Psoas muscle (tissue), 8 donors: Measurements from ENCODE around the gene TRANK1. TPM values are rescaled to one million over a fixed set of nuclear protein-coding genes. Genes with fewer than 3 reads are reported as not detected.

Experiments
- ATAC-seq, 4 donors: fragments of 200-7000 bp; cut with Tn5 transposase; one replicate each; pipeline ENCODE4 v1.9.1; 2020; ENCODE audit warnings: moderate library complexity in 3 of 4, mild to moderate bottlenecking in 2 of 4
- DNase-seq, 2 donors: peaks; one replicate each; pipeline ENCODE4 v3.0.0-alpha.2; 2020
- H3K27ac ChIP-seq: fragments of 200-600 bp; one replicate; pipeline ENCODE4 v1.8.0; 2022
- H3K27me3 ChIP-seq, 3 donors: fragments of 200-600 bp in 1 of 3; one replicate each; pipeline versions ENCODE4 v1.6.1 to v1.8.0; 2013 to 2022; ENCODE audit warnings: low read length in 2 of 3, mild to moderate bottlenecking in 2 of 3, moderate library complexity in 1 of 3; ENCODE audit not compliant: insufficient read depth in 3 of 3
- H3K36me3 ChIP-seq, 2 donors: fragments of 200-600 bp in 1 of 2; one replicate each; pipeline versions ENCODE4 v1.6.1 to v1.8.0; 2013 to 2022; ENCODE audit warnings: low read depth in 1 of 2, mild to moderate bottlenecking in 1 of 2, moderate library complexity in 1 of 2; ENCODE audit not compliant: insufficient read depth in 1 of 2
- H3K4me1 ChIP-seq: fragments of 200-600 bp; one replicate; pipeline ENCODE4 v1.8.0; 2022
- H3K4me3 ChIP-seq: fragments of 200-600 bp; one replicate; pipeline ENCODE4 v1.8.0; 2022; ENCODE audit warnings: mild to moderate bottlenecking
- H3K9me3 ChIP-seq: fragments of 200-600 bp; one replicate; pipeline ENCODE4 v1.8.0; 2022
- WGBS, 3 donors: extraction: QIAGEN DNeasy Blood & Tissue Kit; methylation state at CpG; one replicate each; pipeline versions ENCODE4 v1.1.6 to v1.1.7; 2013; 5-methylcytosine and 5-hydroxymethylcytosine counted together
- intact Hi-C, 2 donors: fragments of 100-400 bp; cut with DNase I; formaldehyde crosslinking; loops; one replicate each; pipeline versions ENCODE4 v1.11.0 to v1.14.2; 2022
- polyA plus RNA-seq, 3 donors: library from polyadenylated mRNA; stranded (reverse); fragments of 200-250 nt; gene quantifications; one replicate each; pipeline ENCODE4 v1.2.3, GENCODE V29; 2013
- total RNA-seq, 4 donors: library from RNA; stranded (reverse); fragmentation: NEBNext Ultra II Directional in 2 of 4; extraction: Animal tissue kit (Norgen Biotek cat#: 25700) in 2 of 4; gene quantifications; one replicate each; pipeline versions ENCODE4 v1.2.1 to v1.2.4, GENCODE V29; 2021 to 2023
- TF ChIP-seq, protein P1 (sequence below): fragments of 200-600 bp; IDR thresholded peaks from one replicate; pipeline ENCODE4 v1.8.0; 2022; ENCODE audit warnings: antibody characterized with exemption
- donor health status: healthy with polysubstance abuse.
- donor health status: DM: no; HTN: no; CAD: no; lungs with moderate emphysema.
- donor health status: Bipolar disorder and iron deficiency.
- donor health status: healthy.
- donor health status: DM: yes; HTN: yes; CAD: no.
- donor health status: DM: no; HTN: no; CAD: no.
- donor health status: DM: no; HTN: no; CAD: no.
- donor health status: DM: yes; HTN: yes; CAD: no.

Gene TRANK1
- total and polyA plus RNA-seq, 7 donors, result 0.28 to 4.5 (median 0.63) TPM

DNA sequence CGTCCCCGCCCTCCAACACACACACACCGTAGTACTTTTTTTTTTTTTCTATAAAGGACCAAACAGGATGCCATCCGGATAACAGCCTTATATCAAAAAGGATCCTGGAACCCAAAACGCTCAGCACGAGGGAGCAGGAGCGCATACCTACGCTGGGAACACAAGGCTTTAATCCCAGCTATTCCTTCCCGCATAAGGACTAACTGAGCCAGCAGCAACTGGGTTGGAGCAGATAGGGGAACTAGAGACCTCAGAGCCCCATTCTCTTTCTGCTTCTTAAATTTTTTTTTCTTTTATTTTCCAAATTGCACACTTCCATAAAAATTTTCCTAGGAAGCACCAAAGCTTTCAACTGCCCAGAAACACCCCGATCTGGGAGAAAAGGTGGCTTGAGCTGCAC lies 1.3 kb downstream of the TRANK1 start:
- H3K27me3 ChIP-seq, result peaks cover 0 to 18% (median 8%) of the 10 kb centered on the region in 3 donors
- no peaks in the 10 kb centered on the region for H3K36me3 ChIP-seq
- intact Hi-C loops, result no loop called here
- no peaks in the 10 kb centered on the region for H3K9me3 ChIP-seq
- DNase-seq (no peak), ATAC-seq (no peak)
- H3K4me3 ChIP-seq, result peak overlapping the region; percentile 83
- H3K4me1 ChIP-seq, result no peaks in the 10 kb centered on the region
- H3K27ac ChIP-seq, result no peak overlapping the region
- WGBS, 3 donors, result 28 to 43% (median 42%) methylated on average over 10 of the region's 10 CpGs
- TF ChIP-seq, protein P1, sequence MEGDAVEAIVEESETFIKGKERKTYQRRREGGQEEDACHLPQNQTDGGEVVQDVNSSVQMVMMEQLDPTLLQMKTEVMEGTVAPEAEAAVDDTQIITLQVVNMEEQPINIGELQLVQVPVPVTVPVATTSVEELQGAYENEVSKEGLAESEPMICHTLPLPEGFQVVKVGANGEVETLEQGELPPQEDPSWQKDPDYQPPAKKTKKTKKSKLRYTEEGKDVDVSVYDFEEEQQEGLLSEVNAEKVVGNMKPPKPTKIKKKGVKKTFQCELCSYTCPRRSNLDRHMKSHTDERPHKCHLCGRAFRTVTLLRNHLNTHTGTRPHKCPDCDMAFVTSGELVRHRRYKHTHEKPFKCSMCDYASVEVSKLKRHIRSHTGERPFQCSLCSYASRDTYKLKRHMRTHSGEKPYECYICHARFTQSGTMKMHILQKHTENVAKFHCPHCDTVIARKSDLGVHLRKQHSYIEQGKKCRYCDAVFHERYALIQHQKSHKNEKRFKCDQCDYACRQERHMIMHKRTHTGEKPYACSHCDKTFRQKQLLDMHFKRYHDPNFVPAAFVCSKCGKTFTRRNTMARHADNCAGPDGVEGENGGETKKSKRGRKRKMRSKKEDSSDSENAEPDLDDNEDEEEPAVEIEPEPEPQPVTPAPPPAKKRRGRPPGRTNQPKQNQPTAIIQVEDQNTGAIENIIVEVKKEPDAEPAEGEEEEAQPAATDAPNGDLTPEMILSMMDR, result no peak

DNA sequence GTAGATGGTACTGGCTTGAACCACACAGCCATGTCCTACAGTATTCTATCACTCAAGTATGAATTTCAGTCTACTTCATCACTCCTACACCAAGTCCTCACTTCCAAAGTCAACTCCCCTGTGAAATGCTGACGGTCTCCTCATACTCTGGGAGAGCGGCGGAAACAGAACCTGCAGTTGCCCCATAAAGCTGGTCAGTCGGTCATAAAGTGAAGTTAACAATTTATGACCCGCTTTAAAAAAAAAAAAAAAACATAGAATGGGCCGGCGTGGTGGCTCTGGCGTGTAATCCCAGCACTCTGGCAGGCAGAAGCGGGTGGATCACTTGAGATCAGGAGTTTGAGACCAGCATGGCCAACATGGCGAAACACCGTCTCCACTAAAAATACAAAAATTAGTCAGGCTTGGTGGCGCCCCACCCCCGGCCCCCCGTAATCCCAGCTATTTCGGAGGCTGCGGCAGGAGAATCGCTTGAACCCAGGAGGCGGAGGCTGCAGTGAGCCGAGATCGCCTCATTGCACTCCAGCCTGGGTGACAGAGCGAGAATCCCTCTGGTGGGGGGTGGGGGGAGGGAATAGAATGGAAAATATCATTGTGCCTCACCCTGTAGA lies 2.1 kb downstream of the TRANK1 start:
- 95% methylated on average over 21 of the region's 21 CpGs for WGBS, 3 donors
- Histone ChIP-seq H3K36me3 (no peaks in the 10 kb centered on the region), H3K27ac (no peak overlapping the region), H3K9me3 (no peaks in the 10 kb centered on the region), H3K27me3 (peaks cover 0 to 18% (median 8%) of the 10 kb centered on the region in 3 donors), H3K4me3 (no peak overlapping the region), H3K4me1 (no peaks in the 10 kb centered on the region)
- intact Hi-C loops, result no loop called here
- DNase-seq (no peak), ATAC-seq (no peak)
- TF ChIP-seq, protein P1, result no peak

DNA sequence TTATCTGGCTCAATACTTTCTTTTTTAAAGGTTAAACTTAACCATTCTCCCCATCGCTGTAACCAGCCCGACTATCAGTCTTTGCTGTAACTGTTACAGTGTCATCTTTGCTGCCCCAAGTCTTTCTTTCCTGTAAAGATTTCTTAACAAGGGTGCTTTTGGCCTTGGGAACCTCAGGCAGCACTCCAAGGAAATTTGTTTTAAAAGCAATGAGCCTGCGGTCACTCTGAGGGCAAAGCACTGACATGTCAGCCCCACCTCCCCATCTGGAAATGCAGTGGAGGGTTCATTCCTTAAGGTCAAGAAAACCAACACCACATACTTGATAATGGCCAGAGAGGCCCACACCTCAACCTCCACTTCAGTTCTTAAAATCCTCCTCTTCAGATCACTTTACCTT lies 3.2 kb downstream of the TRANK1 start:
- Histone ChIP-seq H3K36me3 (no peaks in the 10 kb centered on the region), H3K27me3 (peaks cover 0 to 18% (median 8%) of the 10 kb centered on the region in 3 donors), H3K9me3 (no peaks in the 10 kb centered on the region), H3K27ac (no peak overlapping the region), H3K4me1 (no peaks in the 10 kb centered on the region), H3K4me3 (no peak overlapping the region)
- 73 to 76% (median 73%) methylated on average over 3 of the region's 3 CpGs for WGBS, 3 donors
- ATAC-seq, result no peak
- DNase-seq, result no peak
- intact Hi-C loops, result no loop called here
- TF ChIP-seq, protein P1, result no peak

DNA sequence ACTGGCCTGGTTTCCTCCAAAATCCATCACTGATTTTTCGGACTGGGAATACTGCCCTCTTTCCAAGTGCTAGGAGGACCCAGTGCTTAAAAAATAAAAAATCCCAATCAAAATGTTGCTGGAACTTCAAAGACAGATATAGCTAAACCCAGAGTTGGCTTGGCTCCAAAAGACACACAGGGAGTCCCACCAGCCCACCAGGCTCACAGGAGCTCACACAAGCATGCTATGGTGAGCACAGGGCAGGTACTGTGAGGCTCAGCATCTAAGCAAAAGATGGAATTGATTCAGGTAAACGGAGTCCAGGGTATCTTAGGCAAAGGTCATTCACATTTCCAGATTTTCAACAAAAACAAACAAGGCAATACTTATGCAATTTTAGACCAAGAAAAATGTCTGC lies 3.7 kb downstream of the TRANK1 start:
- no peak for DNase-seq
- no peaks in the 10 kb centered on the region for H3K4me1 ChIP-seq
- H3K36me3 ChIP-seq, result no peaks in the 10 kb centered on the region
- TF ChIP-seq, protein P1, result no peak
- no peak overlapping the region for H3K4me3 ChIP-seq
- no peak overlapping the region for H3K27ac ChIP-seq
- H3K9me3 ChIP-seq, result no peaks in the 10 kb centered on the region
- peaks cover 0 to 18% (median 8%) of the 10 kb centered on the region in 3 donors for H3K27me3 ChIP-seq
- intact Hi-C loops, result no loop called here
- no peak for ATAC-seq
- WGBS, 3 donors, result 86 to 92% (median 90%) methylated on average over 2 of the region's 2 CpGs

DNA sequence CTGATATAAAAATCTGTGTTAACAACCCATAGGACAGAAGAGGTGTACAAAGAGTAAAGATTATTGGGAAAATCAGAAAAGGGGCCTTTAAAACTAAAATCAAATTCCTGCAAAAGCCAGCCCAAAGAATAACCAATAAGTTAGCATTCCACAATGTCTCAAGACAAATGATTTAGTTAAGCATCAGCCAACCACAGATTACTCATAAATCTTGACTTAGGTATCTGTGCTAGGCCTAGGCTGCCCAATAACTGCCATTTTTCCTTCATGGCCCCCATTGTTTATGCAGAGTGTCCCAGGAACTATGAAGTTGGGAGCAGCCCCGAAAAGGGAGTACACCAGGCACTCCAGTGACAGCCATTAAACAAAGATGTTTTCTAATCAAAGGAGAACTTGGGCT lies 7.4 kb downstream of the TRANK1 start:
- WGBS, 3 donors, result 78 to 86% (median 83%) methylated on average over 1 of the region's 1 CpG
- TF ChIP-seq, protein P1, result no peak
- DNase-seq (no peak), ATAC-seq (no peak)
- Histone ChIP-seq H3K36me3 (no peaks in the 10 kb centered on the region), H3K9me3 (no peaks in the 10 kb centered on the region), H3K27me3 (peaks cover 0 to 2% (median 0%) of the 10 kb centered on the region in 3 donors), H3K27ac (no peak overlapping the region), H3K4me3 (no peak overlapping the region), H3K4me1 (no peaks in the 10 kb centered on the region)
- intact Hi-C loops, result no loop called here
